Activated naive CD8-positive, alpha-beta T cell treated with anti-CD3 and anti-CD28 coated beads, Interleukin-2, amount 10 ng/mL, durations not matched to agents 7 days and 5 days (primary cell): Measurements from ENCODE around the gene FOXL1. TPM values are rescaled to one million over a fixed set of nuclear protein-coding genes. Genes with fewer than 3 reads are reported as not detected.

Source experiments
- ATAC-seq: fragments of 150-1000 bp; cut with Tn5 transposase; one replicate; pipeline ENCODE4 v1.10.0; 2021; ENCODE audit warnings: low read depth, moderate library complexity
- POLR2A ChIA-PET: fragments of 350-600 bp; sonication (Branson Sonifier 250); formaldehyde crosslinking; loops from one replicate; lab custom pipeline; 2021; ENCODE audit warnings: antibody characterized with exemption; lab: Charles Lee
- DNase-seq: peaks from one replicate; pipeline ENCODE4 v3.0.0; 2021
- H3K27ac Mint-ChIP-seq: one replicate; pipeline ENCODE4 v1.8.0; 2022; ENCODE audit warnings: mild to moderate bottlenecking, mixed read lengths
- H3K27me3 Mint-ChIP-seq: one replicate; pipeline ENCODE4 v1.8.0; 2022; ENCODE audit warnings: mild to moderate bottlenecking, moderate library complexity, mixed read lengths
- H3K36me3 Mint-ChIP-seq: one replicate; pipeline ENCODE4 v1.8.0; 2021; ENCODE audit warnings: mild to moderate bottlenecking, mixed read lengths
- H3K4me1 Mint-ChIP-seq: one replicate; pipeline ENCODE4 v1.8.0; 2021; ENCODE audit warnings: mixed read lengths
- H3K4me3 Mint-ChIP-seq: one replicate; pipeline ENCODE4 v1.8.0; 2022; ENCODE audit warnings: mild to moderate bottlenecking, moderate library complexity, mixed read lengths
- H3K9me3 Mint-ChIP-seq: one replicate; pipeline ENCODE4 v1.8.0; 2021; ENCODE audit warnings: mixed read lengths
- total RNA-seq, 2 experiments: library from RNA; stranded (reverse); gene quantifications; one replicate each; pipeline ENCODE4 v1.2.3, GENCODE V29; 2021

The FOXL1 gene
- total RNA-seq, 2 experiments from 2014 or later, result not detected

- Mint-ChIP-seq H3K4me1 (no peaks in the 10 kb centered on the region), H3K27ac (no peak overlapping the region)
- POLR2A ChIA-PET, result no interaction called here
These were observed 37.5 kb upstream of the FOXL1 start for GRCh38 chr16:86540894-86541293.

GRCh38 chr16:86541560-86541959, 36.8 kb upstream of the FOXL1 start:
- no peaks in the 10 kb centered on the region for H3K9me3 Mint-ChIP-seq
- DNase-seq, result no peak
- H3K4me3 Mint-ChIP-seq, result no peak overlapping the region
- H3K27ac Mint-ChIP-seq, result no peak overlapping the region
- ATAC-seq, result no peak
- POLR2A ChIA-PET, result no interaction called here
- H3K36me3 Mint-ChIP-seq, result peaks cover 7% of the 10 kb centered on the region
- H3K27me3 Mint-ChIP-seq, result no peaks in the 10 kb centered on the region
- no peaks in the 10 kb centered on the region for H3K4me1 Mint-ChIP-seq

More at GRCh38 chr16:86540894-86541293, 37.5 kb upstream of the FOXL1 start:
- H3K9me3 Mint-ChIP-seq, result no peaks in the 10 kb centered on the region
- ATAC-seq (no peak), DNase-seq (no peak)
- H3K27me3 Mint-ChIP-seq, result no peaks in the 10 kb centered on the region
- no peak overlapping the region for H3K4me3 Mint-ChIP-seq
- H3K36me3 Mint-ChIP-seq, result peaks cover 6% of the 10 kb centered on the region

GRCh38 chr16:86542756-86543750, 35.3 kb upstream of the FOXL1 start:
- H3K4me1 Mint-ChIP-seq, result no peaks in the 10 kb centered on the region
- no peaks in the 10 kb centered on the region for H3K9me3 Mint-ChIP-seq
- POLR2A ChIA-PET, result no interaction called here
- ATAC-seq (no peak), DNase-seq (no peak)
- no peak overlapping the region for H3K4me3 Mint-ChIP-seq
- peaks cover 8% of the 10 kb centered on the region for H3K36me3 Mint-ChIP-seq
- no peak overlapping the region for H3K27ac Mint-ChIP-seq
- no peaks in the 10 kb centered on the region for H3K27me3 Mint-ChIP-seq

GRCh38 chr16:86545481-86545880, 32.9 kb upstream of the FOXL1 start:
- H3K9me3 Mint-ChIP-seq, result no peaks in the 10 kb centered on the region
- ATAC-seq (no peak), DNase-seq (no peak)
- POLR2A ChIA-PET, result no interaction called here
- no peak overlapping the region for H3K27ac Mint-ChIP-seq
- H3K27me3 Mint-ChIP-seq, result no peaks in the 10 kb centered on the region
- H3K36me3 Mint-ChIP-seq, result peaks cover 8% of the 10 kb centered on the region
- H3K4me1 Mint-ChIP-seq, result peaks cover 2% of the 10 kb centered on the region
- no peak overlapping the region for H3K4me3 Mint-ChIP-seq

- Mint-ChIP-seq H3K36me3 (peaks cover 8% of the 10 kb centered on the region), H3K27me3 (no peaks in the 10 kb centered on the region), H3K4me1 (peaks cover 2% of the 10 kb centered on the region), H3K4me3 (no peak overlapping the region), H3K27ac (no peak overlapping the region), H3K9me3 (no peaks in the 10 kb centered on the region)
- POLR2A ChIA-PET, result no interaction called here
- ATAC-seq, result no peak
- DNase-seq, result no peak
These were observed 32.3 kb upstream of the FOXL1 start for GRCh38 chr16:86545954-86546637.

GRCh38 chr16:86546638-86547013, 31.7 kb upstream of the FOXL1 start:
- no peak for DNase-seq
- POLR2A ChIA-PET, result no interaction called here
- Mint-ChIP-seq H3K4me3 (no peak overlapping the region), H3K27ac (no peak overlapping the region), H3K4me1 (peaks cover 2% of the 10 kb centered on the region), H3K9me3 (no peaks in the 10 kb centered on the region), H3K36me3 (peaks cover 8% of the 10 kb centered on the region), H3K27me3 (no peaks in the 10 kb centered on the region)
- no peak for ATAC-seq

GRCh38 chr16:86547286-86547685, 31.1 kb upstream of the FOXL1 start:
- Mint-ChIP-seq H3K27ac (no peak overlapping the region), H3K9me3 (no peaks in the 10 kb centered on the region), H3K27me3 (no peaks in the 10 kb centered on the region), H3K4me3 (no peak overlapping the region), H3K4me1 (peaks cover 3% of the 10 kb centered on the region), H3K36me3 (peaks cover 8% of the 10 kb centered on the region)
- DNase-seq, result no peak
- POLR2A ChIA-PET, result no interaction called here
- ATAC-seq, result no peak

- peak; percentile 36 for ATAC-seq
- no peak overlapping the region for H3K4me3 Mint-ChIP-seq
- POLR2A ChIA-PET, result no interaction called here
- H3K4me1 Mint-ChIP-seq, result peaks cover 13% of the 10 kb centered on the region
- no peaks in the 10 kb centered on the region for H3K9me3 Mint-ChIP-seq
- no peak for DNase-seq
- H3K36me3 Mint-ChIP-seq, result peaks cover 10% of the 10 kb centered on the region
- no peak overlapping the region for H3K27ac Mint-ChIP-seq
- no peaks in the 10 kb centered on the region for H3K27me3 Mint-ChIP-seq
These were observed 29.1 kb upstream of the FOXL1 start for GRCh38 chr16:86549076-86549892.

- POLR2A ChIA-PET, result no interaction called here
- Mint-ChIP-seq H3K27ac (no peak overlapping the region), H3K36me3 (peaks cover 6% of the 10 kb centered on the region), H3K27me3 (no peaks in the 10 kb centered on the region), H3K4me3 (no peak overlapping the region), H3K9me3 (no peaks in the 10 kb centered on the region), H3K4me1 (peaks cover 13% of the 10 kb centered on the region)
- ATAC-seq, result no peak
- no peak for DNase-seq
These were observed 28.5 kb upstream of the FOXL1 start for GRCh38 chr16:86549893-86550190.

GRCh38 chr16:86550281-86550680, 28.1 kb upstream of the FOXL1 start:
- H3K27ac Mint-ChIP-seq, result no peak overlapping the region
- DNase-seq (no peak), ATAC-seq (no peak)
- no peaks in the 10 kb centered on the region for H3K27me3 Mint-ChIP-seq
- H3K4me1 Mint-ChIP-seq, result peaks cover 16% of the 10 kb centered on the region
- peaks cover 7% of the 10 kb centered on the region for H3K36me3 Mint-ChIP-seq
- H3K9me3 Mint-ChIP-seq, result no peaks in the 10 kb centered on the region
- POLR2A ChIA-PET, result interaction anchor here (0.7 kb wide), 1 partner anchor 18 kb away, joined by 3 read pairs; no protein-coding TSS in a partner anchor
- no peak overlapping the region for H3K4me3 Mint-ChIP-seq

- ATAC-seq (no peak), DNase-seq (peak; percentile 23)
- POLR2A ChIA-PET, result no interaction called here
- peaks cover 16% of the 10 kb centered on the region for H3K4me1 Mint-ChIP-seq
- peaks cover 6% of the 10 kb centered on the region for H3K27me3 Mint-ChIP-seq
- H3K36me3 Mint-ChIP-seq, result peaks cover 4% of the 10 kb centered on the region
- no peak overlapping the region for H3K27ac Mint-ChIP-seq
- H3K9me3 Mint-ChIP-seq, result no peaks in the 10 kb centered on the region
- no peak overlapping the region for H3K4me3 Mint-ChIP-seq
These were observed 25.0 kb upstream of the FOXL1 start for GRCh38 chr16:86553356-86553755.

GRCh38 chr16:86554599-86554916, 23.8 kb upstream of the FOXL1 start:
- no peak for DNase-seq

More at GRCh38 chr16:86554599-86554916, 23.8 kb upstream of the FOXL1 start:
- Mint-ChIP-seq H3K27ac (peak overlapping the region; percentile 97), H3K9me3 (no peaks in the 10 kb centered on the region), H3K36me3 (peaks cover 4% of the 10 kb centered on the region), H3K27me3 (peaks cover 6% of the 10 kb centered on the region), H3K4me1 (peaks cover 15% of the 10 kb centered on the region), H3K4me3 (peak overlapping the region; percentile 95)
- no peak for ATAC-seq
- POLR2A ChIA-PET, result interaction anchor here (1.3 kb wide), 1 partner anchor 763 kb away, joined by 3 read pairs; the partner anchor contains the start of gene C16orf95
